ENCODE results near the gene DERL3. TPM values are rescaled to one million over a fixed set of nuclear protein-coding genes. Genes with fewer than 3 reads are reported as not detected.

Gene DERL3
- total RNA-seq, 1 donor from 2014 or later = 1.1 TPM

- H3K36me3 ChIP-seq = no peaks in the 10 kb centered on the region
- peaks cover 24% of the 10 kb centered on the region for H3F3A ChIP-seq (ENCODE audit: low read depth)
Measured at GRCh38 chr22:23836692-23837495, 1.9 kb downstream of the DERL3 start.

DNA sequence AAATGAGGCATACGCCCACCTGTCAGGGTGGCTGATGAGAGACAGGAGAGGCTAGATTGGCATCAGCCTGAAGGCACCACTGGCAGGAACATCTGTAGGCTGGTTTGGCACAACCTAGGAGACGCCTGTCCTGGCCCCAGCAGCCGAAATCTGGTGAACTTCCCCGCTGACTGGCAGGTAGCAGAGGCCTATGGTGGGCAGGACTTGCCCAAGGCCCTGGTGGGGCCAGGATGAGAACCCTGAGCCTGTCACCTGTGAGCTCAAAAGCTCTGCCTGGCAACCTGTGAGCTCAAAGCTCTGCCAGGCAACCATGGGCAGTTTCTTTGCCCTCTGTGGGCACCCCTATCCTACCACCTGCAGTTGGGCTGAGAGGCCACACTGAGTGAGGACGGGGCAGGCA, 2.5 kb downstream of the DERL3 start:
- H3K36me3 ChIP-seq = no peaks in the 10 kb centered on the region
- H3K4me2 ChIP-seq = no peak overlapping the region
- Mint-ChIP-seq H3K4me3 (no peak overlapping the region), H3K4me1 (peaks cover 30% of the 10 kb centered on the region), H3K9me3 (no peaks in the 10 kb centered on the region), H3K36me3 (peaks cover 7% of the 10 kb centered on the region), H3K27ac (no peak overlapping the region), H3K27me3 (ENCODE audit: insufficient read depth, low read depth) (peaks cover 11% of the 10 kb centered on the region)
- peaks cover 24% of the 10 kb centered on the region for H3F3A ChIP-seq (ENCODE audit: low read depth)
- no peak overlapping the region for H3K9ac ChIP-seq
- no peaks in the 10 kb centered on the region for H3K79me2 ChIP-seq (ENCODE audit: low read depth)
- peaks cover 11% of the 10 kb centered on the region for H3K4me1 ChIP-seq
- no peaks in the 10 kb centered on the region for H3K9me3 ChIP-seq (ENCODE audit: low read depth)
- H3K27me3 ChIP-seq = peaks cover 10% of the 10 kb centered on the region
- no peak overlapping the region for H3K4me3 ChIP-seq
- H4K20me1 ChIP-seq (ENCODE audit: low read depth) = peaks cover 44% of the 10 kb centered on the region
- DNase-seq (ENCODE audit: low spot score) = no peak
- no peak for TF ChIP-seq EZH2 (IDR thresholded peaks at IDR 0.05)
- H2AFZ ChIP-seq (replicated peaks) = no peak overlapping the region
- H3K27ac ChIP-seq = no peak overlapping the region

More at GRCh38 chr22:23836692-23837495, 1.9 kb downstream of the DERL3 start:
- Histone ChIP-seq H3K4me2 (peak overlapping the region; percentile 80), H3K9me3 (ENCODE audit: low read depth) (no peaks in the 10 kb centered on the region), H3K27ac (no peak overlapping the region), H3K9ac (no peak overlapping the region), H4K20me1 (ENCODE audit: low read depth) (peaks cover 39% of the 10 kb centered on the region), H3K4me3 (no peak overlapping the region), H3K4me1 (peaks cover 15% of the 10 kb centered on the region), H3K27me3 (peaks cover 10% of the 10 kb centered on the region), H3K79me2 (ENCODE audit: low read depth) (no peaks in the 10 kb centered on the region), H2AFZ (replicated peaks) (no peak overlapping the region)
- no peak for DNase-seq (ENCODE audit: low spot score)
- TF ChIP-seq, protein P1, sequence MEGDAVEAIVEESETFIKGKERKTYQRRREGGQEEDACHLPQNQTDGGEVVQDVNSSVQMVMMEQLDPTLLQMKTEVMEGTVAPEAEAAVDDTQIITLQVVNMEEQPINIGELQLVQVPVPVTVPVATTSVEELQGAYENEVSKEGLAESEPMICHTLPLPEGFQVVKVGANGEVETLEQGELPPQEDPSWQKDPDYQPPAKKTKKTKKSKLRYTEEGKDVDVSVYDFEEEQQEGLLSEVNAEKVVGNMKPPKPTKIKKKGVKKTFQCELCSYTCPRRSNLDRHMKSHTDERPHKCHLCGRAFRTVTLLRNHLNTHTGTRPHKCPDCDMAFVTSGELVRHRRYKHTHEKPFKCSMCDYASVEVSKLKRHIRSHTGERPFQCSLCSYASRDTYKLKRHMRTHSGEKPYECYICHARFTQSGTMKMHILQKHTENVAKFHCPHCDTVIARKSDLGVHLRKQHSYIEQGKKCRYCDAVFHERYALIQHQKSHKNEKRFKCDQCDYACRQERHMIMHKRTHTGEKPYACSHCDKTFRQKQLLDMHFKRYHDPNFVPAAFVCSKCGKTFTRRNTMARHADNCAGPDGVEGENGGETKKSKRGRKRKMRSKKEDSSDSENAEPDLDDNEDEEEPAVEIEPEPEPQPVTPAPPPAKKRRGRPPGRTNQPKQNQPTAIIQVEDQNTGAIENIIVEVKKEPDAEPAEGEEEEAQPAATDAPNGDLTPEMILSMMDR (IDR thresholded peaks at IDR 0.05) = no peak
- TF ChIP-seq EZH2phosphoT487 (IDR thresholded peaks at IDR 0.05) (no peak), EZH2 (IDR thresholded peaks at IDR 0.05) (no peak)
- peaks cover 12% of the 10 kb centered on the region for H3K27me3 Mint-ChIP-seq (ENCODE audit: insufficient read depth, low read depth)
- peak overlapping the region; percentile 94 for H3K4me3 Mint-ChIP-seq
- no peaks in the 10 kb centered on the region for H3K9me3 Mint-ChIP-seq
- H3K4me1 Mint-ChIP-seq = peaks cover 35% of the 10 kb centered on the region
- H3K36me3 Mint-ChIP-seq = peaks cover 7% of the 10 kb centered on the region
- H3K27ac Mint-ChIP-seq = no peak overlapping the region

DNA sequence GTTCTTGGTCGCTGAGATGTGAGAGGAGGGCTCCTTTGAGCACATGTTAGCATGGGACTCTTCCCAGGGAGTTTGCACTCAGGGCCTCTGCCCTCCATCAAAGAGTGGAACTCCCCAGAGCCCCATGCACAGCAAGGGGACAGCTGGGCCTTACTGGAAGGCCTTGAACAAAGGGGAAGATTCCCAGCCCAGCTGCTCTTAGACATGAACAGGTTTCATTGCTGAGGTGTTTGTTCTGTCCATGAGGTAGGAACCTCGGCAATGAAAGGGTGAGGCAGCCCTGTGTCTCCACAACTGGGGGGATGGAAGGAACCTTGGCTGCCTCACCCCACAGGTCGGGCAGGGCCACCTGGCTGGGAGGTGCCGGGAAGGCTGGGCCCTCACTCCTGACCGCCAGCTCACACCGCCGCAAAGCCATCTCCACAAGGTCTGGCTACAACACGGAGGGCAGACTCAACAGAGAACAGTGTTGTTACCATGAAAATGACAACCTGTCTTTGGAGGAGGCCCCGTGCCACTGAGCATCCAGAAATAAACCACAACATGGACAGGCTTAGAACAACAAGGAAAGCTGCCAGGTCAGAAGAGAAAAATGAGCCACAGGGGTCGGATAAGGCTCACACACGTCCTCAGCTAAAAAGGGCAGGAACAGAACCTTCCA, 3.2 kb downstream of the DERL3 start:
- no peak for DNase-seq (ENCODE audit: low spot score)
- Histone ChIP-seq H3F3A (ENCODE audit: low read depth) (peaks cover 24% of the 10 kb centered on the region), H3K36me3 (no peaks in the 10 kb centered on the region), H3K4me3 (no peak overlapping the region), H4K20me1 (ENCODE audit: low read depth) (peaks cover 51% of the 10 kb centered on the region), H3K9me3 (ENCODE audit: low read depth) (no peaks in the 10 kb centered on the region), H3K27ac (no peak overlapping the region), H2AFZ (replicated peaks) (no peak overlapping the region), H3K4me1 (peaks cover 11% of the 10 kb centered on the region), H3K79me2 (ENCODE audit: low read depth) (peaks cover 1% of the 10 kb centered on the region), H3K27me3 (peaks cover 10% of the 10 kb centered on the region), H3K9ac (no peak overlapping the region), H3K4me2 (no peak overlapping the region)
- H3K27ac Mint-ChIP-seq = no peak overlapping the region
- peaks cover 26% of the 10 kb centered on the region for H3K4me1 Mint-ChIP-seq
- H3K4me3 Mint-ChIP-seq = no peak overlapping the region
- no peak for TF ChIP-seq EZH2phosphoT487 (IDR thresholded peaks at IDR 0.05)
- TF ChIP-seq EZH2 (IDR thresholded peaks at IDR 0.05) = no peak
- TF ChIP-seq, protein P1 (IDR thresholded peaks at IDR 0.05) = no peak
- H3K27me3 Mint-ChIP-seq (ENCODE audit: insufficient read depth, low read depth) = peaks cover 11% of the 10 kb centered on the region
- H3K9me3 Mint-ChIP-seq = no peaks in the 10 kb centered on the region
- H3K36me3 Mint-ChIP-seq = peaks cover 10% of the 10 kb centered on the region
